AG08395 (cell line): Measurements from ENCODE around the gene DRC7.
"Not testable (repeated sequence)": the region's sequence is repeated elsewhere in the genome, so short reads cannot be mapped to it uniquely, and the experiment has no call there.

Source experiments
- DNase-seq: peaks from one replicate; pipeline ENCODE4 v3.0.0; 2012; ENCODE audit warnings: mixed read lengths, low spot score

The DRC7 gene

GRCh38 chr16:57694231-57694724 is 328 bp upstream of the DRC7 start:
- DNase-seq: no peak

- no peak for DNase-seq
Measured at GRCh38 chr16:57695680-57696069, 1.1 kb downstream of the DRC7 start.

- no peak for DNase-seq
Measured at GRCh38 chr16:57696240-57696639, 1.6 kb downstream of the DRC7 start.

GRCh38 chr16:57697896-57698537 is 3.4 kb downstream of the DRC7 start:
- no peak for DNase-seq

GRCh38 chr16:57698812-57699405 is 4.3 kb downstream of the DRC7 start:
- no peak for DNase-seq

GRCh38 chr16:57699481-57699880 is 4.9 kb downstream of the DRC7 start:
- DNase-seq: no peak

GRCh38 chr16:57699899-57700298 is 5.3 kb downstream of the DRC7 start:
- no peak for DNase-seq

- no peak for DNase-seq
Measured at GRCh38 chr16:57700781-57701551, 6.4 kb downstream of the DRC7 start.

- no peak for DNase-seq
Measured at GRCh38 chr16:57701759-57702371, 7.3 kb downstream of the DRC7 start.

- DNase-seq: no peak
Measured at GRCh38 chr16:57703416-57704010, 8.9 kb downstream of the DRC7 start.

- no peak for DNase-seq
Measured at GRCh38 chr16:57704011-57704904, 9.7 kb downstream of the DRC7 start.

GRCh38 chr16:57704905-57705852 is 10.6 kb downstream of the DRC7 start:
- no peak for DNase-seq

- DNase-seq: no peak
Measured at GRCh38 chr16:57706717-57707116, 12.1 kb downstream of the DRC7 start.

- no peak for DNase-seq
Measured at GRCh38 chr16:57707331-57707730, 12.7 kb downstream of the DRC7 start.

- DNase-seq: no peak
Measured at GRCh38 chr16:57708168-57708567, 13.6 kb downstream of the DRC7 start.

- DNase-seq: no peak
Measured at GRCh38 chr16:57709663-57710062, 15.1 kb downstream of the DRC7 start.

GRCh38 chr16:57711346-57711745 is 16.7 kb downstream of the DRC7 start:
- DNase-seq: no peak

- no peak for DNase-seq
Measured at GRCh38 chr16:57711993-57712392, 17.4 kb downstream of the DRC7 start.

- DNase-seq: not testable (repeated sequence)
Measured at GRCh38 chr16:57712569-57712968, 18.0 kb downstream of the DRC7 start.

- DNase-seq: no peak
Measured at GRCh38 chr16:57713596-57713995, 19.0 kb downstream of the DRC7 start.
